DOHH2 (cell line): Measurements from ENCODE around the gene CCR7.

Experiments
- CTCF ChIP-seq: fragments of 200-600 bp; sonication (generic); IDR thresholded peaks from one replicate; pipeline ENCODE4 v1.5.1; 2014; ENCODE audit warnings: antibody characterized with exemption, mild to moderate bottlenecking, low read depth, low read length; ENCODE audit not compliant: poor library complexity, severe bottlenecking
- EZH2phosphoT487 ChIP-seq: fragments of 200-600 bp; sonication (generic); IDR thresholded peaks from 2 replicates; pipeline ENCODE4 v1.6.1; 2017; ENCODE audit warnings: borderline replicate concordance, mild to moderate bottlenecking, antibody characterized with exemption, low read length, moderate library complexity, mixed read lengths

GRCh38 chr17:40542558-40543411, 22.5 kb downstream of the CCR7 start:
- TF ChIP-seq CTCF: no peak
- TF ChIP-seq EZH2phosphoT487: no peak
